Measurements from ENCODE around the gene FUT8.

- TF ChIP-seq CTCF (IDR thresholded peaks at IDR 0.05) (no peak), YY1 (IDR thresholded peaks at IDR 0.05; ENCODE audit: low read depth) (no peak), CHD2 (IDR thresholded peaks at IDR 0.05; ENCODE audit: low read length, partially characterized antibody) (no peak), FOSL2 (IDR thresholded peaks at IDR 0.05; ENCODE audit: borderline replicate concordance, low read depth) (no peak), GABPA (IDR thresholded peaks at IDR 0.05; ENCODE audit: low read depth) (no peak), MXI1 (IDR thresholded peaks at IDR 0.05; ENCODE audit: low read depth, low read length) (no peak), ELF1 (IDR thresholded peaks at IDR 0.05) (no peak), MAX (IDR thresholded peaks at IDR 0.05; ENCODE audit: low read depth) (no peak), JUND (IDR thresholded peaks at IDR 0.05) (no peak)
Observed at GRCh38 chr14:65412856-65413738, 567 bp downstream of the FUT8 start.
